ENCODE data around the gene FEM1B. TPM values are rescaled to one million over a fixed set of nuclear protein-coding genes. Genes with fewer than 3 reads are reported as not detected.
A peak's percentile ranks its signal among the peaks of the same experiment; 100 is the strongest.

Gene FEM1B
- polyA plus RNA-seq, 3 donors: 51.8 to 62.9 (median 59.9) TPM

DNA sequence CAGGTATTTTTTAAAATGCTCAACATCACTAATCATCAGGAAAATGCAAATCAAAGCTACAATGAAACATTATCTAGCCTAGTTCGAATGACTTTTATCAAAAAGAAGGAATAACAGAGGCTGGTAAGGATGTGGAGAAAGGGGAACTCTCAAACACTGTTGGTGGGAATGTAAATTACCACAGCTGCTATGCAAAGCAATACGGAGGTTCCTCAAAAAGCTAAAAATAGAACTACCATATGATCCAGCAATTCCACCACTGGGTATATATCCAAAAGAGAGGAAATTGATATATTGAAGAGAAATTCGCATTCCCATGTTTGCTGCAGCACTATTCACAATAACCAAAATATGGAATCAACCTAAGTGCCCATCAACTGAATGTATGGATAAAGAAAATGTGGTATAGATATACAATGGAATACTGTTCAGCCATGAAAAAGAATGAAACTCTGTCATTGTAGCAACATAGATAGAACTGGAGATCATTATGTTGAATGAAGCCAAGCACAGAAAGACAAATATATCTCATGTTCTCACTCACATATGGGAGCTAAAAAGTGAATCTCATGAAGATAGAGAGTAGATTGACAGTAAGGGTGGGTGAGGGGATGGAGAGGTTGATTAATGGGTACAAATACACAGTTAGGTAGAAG lies 28.4 kb upstream of the FEM1B start:
- no peak for DNase-seq

DNA sequence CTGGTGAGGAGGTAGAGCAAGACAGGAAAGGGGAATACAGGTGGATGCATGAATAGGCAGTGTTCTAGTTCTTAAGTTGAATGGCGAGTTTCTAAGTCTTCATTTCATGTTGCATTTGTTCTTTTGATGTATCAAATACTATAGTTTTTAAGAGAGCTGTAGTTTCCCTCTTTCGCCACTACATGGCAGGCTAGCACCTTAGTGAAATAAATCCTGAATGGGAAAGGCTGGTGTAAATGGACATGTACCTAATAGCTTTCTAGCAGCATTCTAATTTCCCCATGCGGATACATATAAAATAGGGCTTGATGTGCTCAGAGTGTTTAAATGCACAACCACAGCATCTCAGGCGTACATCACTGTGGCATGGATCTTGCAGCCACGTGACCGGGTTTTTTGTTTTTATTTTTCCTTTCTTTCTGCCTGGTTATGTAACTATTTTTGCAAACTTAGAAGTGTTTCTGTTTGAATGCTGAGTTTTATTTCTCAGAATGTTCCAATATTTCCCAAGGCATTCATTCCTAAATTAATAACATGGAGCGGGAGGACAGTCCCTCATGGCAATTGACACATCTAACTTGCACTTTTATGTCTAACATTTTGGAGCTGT lies 24.5 kb upstream of the FEM1B start:
- DNase-seq: peak; percentile 76

DNA sequence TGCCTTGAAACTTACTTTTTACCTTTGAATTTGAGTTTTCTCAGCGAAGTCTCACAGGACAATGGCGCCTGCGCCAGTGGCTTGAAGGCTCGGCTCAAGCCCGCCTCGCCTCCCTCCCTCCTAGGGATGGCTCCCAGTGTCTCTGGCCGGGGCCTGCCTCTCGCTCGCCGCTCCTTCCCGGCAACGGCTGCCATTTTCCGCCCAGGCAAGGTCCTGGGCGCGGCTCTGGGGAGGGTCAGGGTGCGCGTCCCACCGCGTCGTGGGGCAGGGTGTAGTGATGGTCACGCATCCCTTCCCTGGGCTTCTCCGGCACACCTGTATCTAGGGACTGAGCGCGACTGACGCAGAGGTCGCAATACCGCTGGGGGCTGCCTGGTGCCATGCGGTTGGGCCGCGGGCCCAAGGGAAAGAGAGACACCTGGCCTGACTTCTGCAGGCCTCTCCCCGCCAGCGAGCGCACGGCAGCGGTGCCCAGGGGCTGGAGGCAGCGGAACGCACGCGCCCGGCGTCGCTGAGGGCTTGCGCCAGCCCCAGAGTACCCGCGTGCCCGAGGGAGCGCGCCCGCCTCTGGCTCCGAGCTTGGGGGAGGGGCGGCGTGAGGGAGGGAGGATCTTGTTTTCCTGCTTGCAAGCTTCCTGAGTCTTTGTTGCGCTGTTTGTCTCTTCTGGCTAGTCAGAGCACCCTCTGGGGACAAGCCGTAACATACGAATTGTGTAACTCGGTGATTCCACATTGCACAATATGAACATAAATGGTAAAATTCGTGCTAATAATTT lies 20.7 kb upstream of the FEM1B start:
- peak; percentile 89 for DNase-seq

DNA sequence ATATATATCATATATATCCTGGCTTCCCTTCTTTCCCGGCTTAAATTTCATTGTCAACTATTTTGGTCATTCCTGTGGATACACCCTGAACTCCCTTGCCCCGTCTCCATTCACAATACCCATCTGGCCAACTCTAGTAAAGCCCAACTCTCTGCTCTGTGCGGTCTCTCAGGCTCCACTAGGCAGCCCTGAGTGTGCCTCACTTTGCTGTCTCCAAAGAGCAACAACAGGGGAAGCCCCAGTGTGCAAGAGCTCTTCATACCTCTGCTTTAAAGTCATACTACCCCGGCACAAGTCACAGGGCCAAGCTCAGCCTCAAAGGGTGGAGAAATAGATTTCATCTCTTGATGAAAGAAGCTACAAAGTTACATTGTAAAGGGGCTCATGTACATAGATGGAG lies 18.9 kb upstream of the FEM1B start:
- DNase-seq: no peak

DNA sequence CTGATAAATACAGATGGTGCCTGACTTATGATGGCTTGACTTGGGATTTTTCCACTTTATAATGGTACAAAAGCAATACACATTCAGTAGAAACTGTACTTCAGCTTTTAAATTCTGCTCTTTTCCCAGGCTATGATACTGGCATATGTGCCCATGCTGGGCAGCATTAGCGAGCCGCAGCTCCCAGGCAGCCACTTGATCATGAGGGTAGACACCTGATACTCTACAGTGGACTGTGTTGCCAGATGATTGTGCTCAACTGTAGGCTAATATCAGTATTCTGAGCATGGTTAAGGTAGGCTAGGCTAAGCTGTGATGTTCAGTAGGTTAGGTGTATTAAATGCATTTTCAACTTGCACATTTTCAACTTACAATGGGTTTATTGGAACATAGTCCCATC lies 17.7 kb upstream of the FEM1B start:
- no peak for DNase-seq

DNA sequence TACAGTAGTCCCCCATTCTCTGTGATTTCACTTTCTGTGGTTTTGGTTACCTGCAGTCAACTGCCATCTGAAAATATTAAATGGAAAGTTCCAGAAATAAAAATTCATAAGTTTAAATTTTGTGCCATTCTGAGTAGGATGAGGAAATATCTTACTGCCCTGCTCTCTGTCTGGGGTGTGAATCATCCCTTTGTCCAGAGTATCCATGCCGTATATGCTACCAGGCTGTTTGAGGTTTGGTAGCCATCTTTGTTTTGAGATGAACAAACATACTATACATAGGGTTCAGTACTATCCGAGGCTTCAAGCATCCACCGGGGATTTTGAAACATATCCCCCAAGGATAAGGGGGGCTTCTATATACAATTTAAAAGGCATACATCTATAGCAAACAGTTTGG lies 16.3 kb upstream of the FEM1B start:
- DNase-seq: no peak

DNA sequence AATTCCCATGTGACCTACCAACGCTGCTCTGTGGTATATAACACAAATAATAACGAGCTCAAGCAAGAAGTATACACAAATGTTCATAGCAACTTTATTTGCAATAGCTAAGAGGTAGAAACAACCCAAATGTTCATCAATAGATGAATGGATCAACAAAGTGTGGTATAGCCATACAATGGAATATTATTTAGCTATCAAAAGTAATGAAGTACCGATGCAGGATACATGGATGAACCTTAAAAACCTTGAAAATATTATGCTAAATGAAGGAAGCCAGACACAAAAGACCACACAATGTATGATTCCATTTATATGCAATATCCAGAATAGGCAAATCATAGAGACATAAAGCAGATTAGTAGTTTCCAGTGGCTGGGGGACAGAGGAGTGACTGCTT lies 15.6 kb upstream of the FEM1B start:
- DNase-seq: no peak

DNA sequence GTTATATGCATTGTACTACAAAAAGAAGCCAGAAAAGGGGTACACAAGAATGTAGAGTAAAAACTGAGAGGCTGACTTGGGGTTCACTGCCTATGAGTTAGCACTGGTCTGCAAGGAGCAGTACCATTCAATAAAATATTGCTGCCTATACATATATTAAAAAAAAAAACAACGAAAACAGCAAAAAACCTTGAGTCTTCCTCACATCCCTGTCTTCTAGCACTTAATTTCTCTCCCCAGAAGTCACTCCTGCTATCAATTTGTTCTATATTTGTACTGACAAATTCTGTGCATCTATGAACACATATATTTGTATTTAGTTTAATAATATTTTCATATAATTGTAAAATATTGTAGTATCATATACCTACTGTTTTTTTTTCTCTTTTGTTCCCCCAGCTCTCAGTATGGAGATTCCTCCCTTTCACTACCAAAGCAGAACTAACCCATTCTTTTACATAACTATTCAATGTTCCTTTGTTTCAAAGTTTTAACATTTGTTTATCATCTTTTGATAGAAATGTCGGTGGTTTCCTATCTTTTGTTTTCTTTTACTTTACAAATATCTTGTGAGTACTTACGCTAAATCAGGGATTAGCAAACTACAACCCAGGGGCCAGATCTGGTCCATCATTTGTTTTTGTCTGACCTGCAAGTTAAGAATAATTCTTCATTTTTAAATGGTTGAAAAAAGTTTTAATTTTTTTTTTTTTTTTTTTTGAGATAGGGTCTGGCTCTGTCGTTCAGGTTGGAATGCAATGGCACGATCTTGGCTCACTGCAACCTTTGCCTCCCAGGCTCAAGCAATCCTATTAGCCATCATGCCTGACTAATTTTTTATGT lies 14.8 kb upstream of the FEM1B start:
- DNase-seq: no peak

DNA sequence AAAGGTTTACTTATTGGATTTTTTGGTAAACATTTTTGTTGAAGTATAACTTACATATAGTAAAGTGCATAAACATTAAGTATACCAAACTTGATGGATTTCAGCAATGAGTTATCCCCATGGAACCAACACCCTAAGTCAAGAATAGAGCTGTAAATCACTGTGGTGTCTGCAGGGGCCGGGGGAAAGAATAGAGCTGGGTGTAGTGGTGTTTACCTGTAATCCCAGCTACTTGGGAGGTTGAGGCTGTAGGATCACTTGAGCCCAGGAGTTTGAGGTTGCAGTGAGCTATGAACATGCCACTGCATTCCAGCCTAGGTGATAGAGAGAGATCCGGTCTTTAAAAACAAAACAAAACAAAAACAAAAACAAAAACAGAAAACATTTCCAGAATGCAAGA lies 13.3 kb upstream of the FEM1B start:
- no peak for DNase-seq

DNA sequence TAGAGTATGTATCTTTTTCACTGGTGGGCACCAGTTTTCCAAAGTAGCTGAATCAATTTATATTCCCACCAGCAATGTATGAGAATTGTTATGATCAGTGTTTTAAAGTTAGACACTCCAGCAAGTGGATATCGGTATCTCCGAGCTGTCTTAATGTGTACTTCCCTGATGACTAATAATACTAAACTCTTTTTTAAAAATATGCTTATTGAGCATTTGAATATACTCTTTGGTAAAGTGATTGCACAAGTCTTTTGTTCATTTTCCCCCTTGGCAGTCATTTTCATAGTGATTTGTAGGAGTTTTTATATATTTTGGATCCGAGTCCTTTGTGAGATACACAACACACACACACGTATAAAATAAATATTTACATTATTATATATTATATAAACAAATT lies 12.5 kb upstream of the FEM1B start:
- no peak for DNase-seq

DNA sequence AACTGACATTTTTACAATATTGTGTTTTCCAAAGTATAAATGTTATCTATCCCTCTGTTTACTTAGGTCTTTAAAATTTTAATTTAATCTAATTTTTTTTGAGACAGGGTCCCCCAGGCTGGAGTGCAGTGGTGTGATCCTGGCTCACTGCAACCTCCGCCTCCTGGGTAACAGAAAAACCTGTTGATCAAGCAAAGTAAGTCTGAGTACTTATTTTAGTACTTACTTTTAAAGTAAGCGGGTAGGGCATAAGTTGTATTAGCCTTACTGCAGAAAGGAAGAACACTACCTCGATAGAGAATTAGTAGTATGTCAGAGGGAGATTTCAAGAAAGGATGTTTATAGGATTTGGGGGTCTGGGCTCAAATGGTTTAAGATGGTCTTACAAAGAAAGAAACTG lies 11.9 kb upstream of the FEM1B start:
- no peak for DNase-seq

DNA sequence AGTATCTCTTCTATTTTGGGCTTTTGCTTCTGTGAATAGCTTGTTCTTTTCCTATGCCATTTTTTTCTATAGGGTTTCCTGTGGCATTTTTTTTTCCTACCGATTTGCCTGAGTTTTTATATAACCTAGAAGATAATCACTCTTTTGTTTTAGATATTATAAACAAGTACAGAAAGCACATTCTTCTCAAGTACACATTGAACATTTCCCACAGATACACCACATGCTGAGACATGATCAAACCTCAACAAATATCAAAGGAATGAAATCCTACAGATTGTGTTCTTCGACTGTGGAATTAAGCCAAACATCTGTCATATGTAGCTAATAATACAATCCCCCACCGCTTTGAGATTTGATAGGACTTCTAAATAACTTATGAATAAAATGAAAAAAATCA lies 9.1 kb upstream of the FEM1B start:
- no peak for DNase-seq

DNA sequence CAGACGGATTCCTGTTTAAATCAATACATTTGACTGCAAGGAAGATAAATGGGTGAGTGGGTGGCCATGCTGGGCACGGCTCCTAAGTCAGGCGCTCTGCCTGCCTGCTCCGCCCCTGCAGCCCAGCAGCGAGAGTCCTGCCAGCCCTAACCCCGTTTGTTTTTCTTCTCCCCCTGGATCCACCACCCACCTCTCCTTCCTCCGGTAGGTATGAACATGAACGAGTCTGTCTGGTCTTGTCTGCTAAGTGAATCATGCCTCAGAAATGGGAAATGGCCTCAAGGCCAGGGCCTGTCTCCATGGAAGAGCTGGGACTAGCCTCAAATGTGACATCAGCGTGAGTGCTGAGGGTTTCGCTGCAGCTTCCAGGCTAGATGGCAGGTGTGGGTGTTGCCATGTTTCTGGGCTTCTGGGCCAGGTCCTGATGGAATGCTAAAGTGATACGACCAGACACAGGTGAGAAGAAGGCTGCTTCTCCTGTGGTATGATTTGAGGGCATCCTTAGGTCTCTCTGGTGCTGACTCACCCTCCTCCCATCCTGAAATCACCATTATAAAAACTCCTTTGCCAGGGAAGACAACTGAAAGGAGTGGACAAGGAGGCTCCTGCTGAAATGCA lies 5.6 kb upstream of the FEM1B start:
- no peak for DNase-seq

DNA sequence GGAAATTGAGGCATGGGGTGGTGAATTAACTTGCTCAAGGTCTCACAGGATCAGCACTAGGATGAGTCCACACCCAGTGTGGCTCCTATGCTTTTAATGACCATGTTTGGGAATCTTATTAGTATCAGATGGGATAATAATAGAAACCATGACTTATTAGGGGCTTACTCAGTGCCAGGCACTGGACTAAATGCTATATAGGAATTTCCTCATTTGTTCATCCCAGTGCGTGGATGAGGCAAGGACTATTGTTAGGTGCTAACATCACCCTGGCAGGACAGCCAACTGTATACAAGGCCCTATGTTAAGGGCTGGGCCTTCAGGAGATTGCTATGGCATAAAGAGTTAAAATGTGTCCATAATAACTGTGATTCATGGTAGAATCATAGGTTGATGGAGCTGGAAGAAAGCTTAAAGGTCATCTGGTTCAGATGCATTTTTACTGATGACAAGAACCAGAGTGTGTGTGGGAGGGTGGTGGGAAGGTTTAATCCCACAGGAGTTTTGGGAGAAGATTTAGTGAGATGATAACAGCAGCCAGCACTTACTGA lies 4.7 kb upstream of the FEM1B start:
- DNase-seq: no peak

DNA sequence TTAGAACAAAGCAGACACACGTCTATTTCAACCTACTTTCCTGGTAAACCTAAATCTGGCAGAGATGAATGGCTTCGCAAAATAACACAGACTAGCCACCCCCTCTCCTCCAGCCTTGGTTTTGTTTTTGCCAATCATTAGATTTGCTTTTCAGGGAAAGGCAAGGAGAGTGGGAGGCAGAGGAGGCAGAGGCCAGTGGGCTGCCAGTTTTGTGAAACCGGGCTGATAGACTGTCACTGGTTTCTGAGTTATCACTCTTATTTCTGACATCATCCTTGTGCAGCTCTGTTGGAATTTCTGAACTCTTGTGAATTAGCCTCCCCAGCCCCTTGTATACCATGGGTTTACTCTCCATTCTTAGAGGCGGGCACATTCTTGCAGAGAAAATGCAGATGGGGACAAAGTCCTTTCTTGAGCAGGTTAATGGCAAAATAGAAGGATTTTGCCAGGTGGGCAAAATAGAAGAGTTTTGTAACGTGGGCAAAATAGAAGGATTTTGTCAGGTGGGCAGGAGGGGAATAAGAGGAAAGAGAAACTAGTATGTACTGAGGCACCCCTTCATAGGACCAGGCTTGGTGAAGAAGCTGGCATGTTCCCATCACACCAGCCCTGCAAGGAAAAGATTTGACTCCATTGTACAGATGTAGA lies 3.2 kb upstream of the FEM1B start:
- no peak for DNase-seq

DNA sequence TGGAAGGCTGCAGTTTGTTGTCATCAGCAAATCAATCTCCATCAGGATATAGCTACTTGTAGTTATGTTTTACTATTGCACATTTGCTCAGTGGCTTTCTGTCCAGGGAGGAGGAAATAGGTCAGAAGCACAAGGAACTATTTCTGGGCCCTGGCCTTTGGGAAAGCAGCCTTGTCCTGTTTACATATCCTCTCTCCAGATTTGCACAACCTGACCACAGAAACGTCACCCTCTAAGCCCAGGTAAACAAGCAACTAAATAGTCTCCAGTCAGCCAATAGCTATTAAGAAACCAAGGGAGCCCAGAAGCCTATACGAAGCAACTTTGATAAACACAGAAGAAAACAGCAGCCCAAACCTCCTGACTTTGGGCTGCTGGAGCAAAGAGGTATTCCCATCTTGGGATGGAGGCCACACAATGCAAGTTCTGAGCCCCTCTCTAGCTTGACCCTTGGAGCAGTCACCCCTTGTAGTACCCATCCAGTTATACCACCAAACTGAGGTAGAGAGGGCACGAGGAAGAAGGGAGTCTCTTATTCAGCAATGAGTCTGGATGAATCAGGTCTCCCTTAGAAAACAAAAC lies 2.3 kb upstream of the FEM1B start:
- DNase-seq: no peak

DNA sequence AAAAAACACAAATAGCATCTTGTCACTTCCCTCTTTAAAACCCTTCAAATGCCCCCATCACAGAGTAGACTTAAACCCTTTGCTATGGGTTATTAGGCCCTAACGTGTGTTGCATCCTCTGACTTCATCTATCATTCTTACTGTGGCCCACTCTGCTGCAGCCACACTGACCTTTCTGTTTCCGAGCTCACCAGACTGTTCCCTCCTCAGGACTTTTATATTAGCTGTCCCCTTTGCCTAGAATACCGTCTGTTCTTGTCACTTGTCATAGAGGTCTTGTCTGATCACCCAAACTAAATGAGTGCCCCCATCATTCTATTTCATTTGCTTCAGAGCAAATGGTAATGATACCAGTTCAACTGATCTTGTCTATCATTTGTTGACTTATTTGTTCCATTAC lies 877 bp upstream of the FEM1B start:
- no peak for DNase-seq

DNA sequence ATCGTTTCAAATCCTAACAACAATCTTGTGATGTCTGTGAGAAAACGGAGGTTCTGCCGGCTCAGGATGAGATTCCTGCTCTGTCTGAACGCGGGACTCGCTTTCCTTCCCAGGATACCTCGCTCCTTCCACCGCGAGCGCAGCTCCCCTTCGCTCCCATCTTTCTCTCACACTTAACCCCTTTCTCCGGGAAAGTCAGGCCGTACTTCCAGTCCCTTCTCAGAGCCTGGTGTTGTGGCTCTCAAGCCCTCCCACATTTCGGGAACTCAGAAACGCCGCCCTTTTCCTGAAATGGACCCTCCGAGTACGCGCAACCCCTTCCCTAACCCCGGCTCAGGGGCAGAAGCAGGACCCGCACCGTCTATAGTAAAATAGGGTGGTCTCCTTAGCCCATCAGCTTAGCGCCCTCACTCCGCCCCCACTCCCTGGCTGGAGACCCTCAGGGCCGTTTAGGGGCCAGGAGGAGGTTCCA lies 378 bp upstream of the FEM1B start:
- peak; percentile 72 for DNase-seq

DNA sequence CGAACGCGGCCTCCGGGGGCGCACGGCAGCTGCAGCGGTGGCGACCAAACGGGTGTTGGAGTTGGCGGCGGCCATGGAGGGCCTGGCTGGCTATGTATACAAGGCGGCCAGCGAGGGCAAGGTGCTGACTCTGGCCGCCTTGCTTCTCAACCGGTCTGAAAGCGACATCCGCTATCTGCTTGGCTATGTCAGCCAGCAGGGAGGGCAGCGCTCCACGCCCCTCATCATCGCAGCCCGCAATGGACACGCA lies 725 bp downstream of the FEM1B start:
- DNase-seq: no peak

DNA sequence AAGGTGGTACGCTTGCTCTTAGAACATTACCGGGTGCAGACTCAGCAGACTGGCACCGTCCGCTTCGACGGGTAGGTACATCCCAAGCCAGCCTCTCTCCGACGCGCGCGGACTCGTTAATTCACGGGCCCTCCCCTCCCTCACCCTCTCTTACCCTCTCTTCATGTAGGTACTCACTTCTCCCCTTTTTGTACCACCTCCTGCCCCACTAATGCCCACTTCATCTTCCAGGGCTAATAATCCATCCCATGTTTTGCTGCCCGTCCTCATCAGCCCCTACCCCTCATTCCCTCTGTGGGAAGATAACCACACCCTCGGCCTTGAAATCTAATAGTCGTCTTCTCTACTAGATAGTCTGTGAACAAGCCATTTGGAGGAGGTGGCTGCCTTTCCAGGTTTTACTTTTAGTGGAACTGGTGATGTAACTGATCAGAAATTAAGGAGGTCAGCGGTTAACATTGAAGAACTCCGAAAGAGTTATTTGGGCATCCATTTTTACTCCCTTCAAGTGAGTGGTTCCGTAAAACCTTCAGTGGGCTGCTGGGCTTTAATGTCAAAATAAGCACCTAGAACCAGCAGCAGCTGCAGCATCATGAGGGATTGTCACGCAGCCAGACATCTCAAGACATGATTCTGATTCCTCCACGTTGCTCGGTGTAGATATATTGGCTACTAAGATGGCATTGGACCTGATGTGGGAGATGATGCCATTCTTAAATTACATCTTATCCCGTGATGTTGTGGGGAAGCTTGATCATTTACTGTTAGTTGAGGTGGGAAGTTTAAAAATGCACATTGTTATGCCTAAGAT lies 1.3 kb downstream of the FEM1B start:
- DNase-seq: peak; percentile 56

Measured in renal pelvis (tissue), 4 donors.